Adrenal gland (tissue), 12 donors: ENCODE measurements around the gene PRR16. TPM values are rescaled to one million over a fixed set of nuclear protein-coding genes. Genes with fewer than 3 reads are reported as not detected.

Experiments used
- DNase-seq, 7 donors: peaks; one replicate each; pipeline ENCODE4 v3.0.0-alpha.2; 2019 to 2020
- H3K27ac ChIP-seq, 5 donors: fragments of 200-600 bp; sonication (generic) in 4 of 5; 1 replicate in 3 of 5; 2 replicates in 2 of 5; pipeline versions ENCODE4 v1.5.1 to v1.8.0; 2016 to 2020; ENCODE audit warnings: mild to moderate bottlenecking in 1 of 5
- H3K27me3 ChIP-seq: fragments of 200-600 bp; 2 replicates; pipeline ENCODE4 v1.8.0; 2021
- H3K36me3 ChIP-seq, 2 donors: fragments of 200-600 bp; replicated peaks in 1 of 2; 1 replicate in 1 of 2; 2 replicates in 1 of 2; pipeline versions ENCODE4 v1.5.1 to v1.8.0; 2018 to 2022
- H3K4me1 ChIP-seq, 2 donors: fragments of 200-600 bp; replicated peaks in 1 of 2; 1 replicate in 1 of 2; 2 replicates in 1 of 2; pipeline versions ENCODE4 v1.5.1 to v1.8.0; 2018 to 2021
- H3K4me3 ChIP-seq, 4 donors: fragments of 200-600 bp; sonication (generic) in 3 of 4; one replicate each; pipeline ENCODE4 v1.5.1; 2016 to 2018
- H3K9me3 ChIP-seq, 3 donors: fragments of 200-600 bp; sonication (generic) in 1 of 3; replicated peaks in 1 of 3; 1 replicate in 2 of 3; 2 replicates in 1 of 3; pipeline versions ENCODE4 v1.5.1 to v1.8.0; 2016 to 2021
- POLR2A ChIP-seq, 2 donors: fragments of 450-650 bp; IDR thresholded peaks; one replicate each; pipeline ENCODE4 v1.6.1; 2017; ENCODE audit warnings: antibody characterized with exemption in 2 of 2, mild to moderate bottlenecking in 2 of 2, moderate library complexity in 1 of 2
- WGBS, 4 donors: extraction: QIAGEN DNeasy Blood & Tissue Kit in 2 of 4; methylation state at CpG; one replicate each; pipeline versions ENCODE4 v1.1.5 to v1.1.7; 2013 to 2017; 5-methylcytosine and 5-hydroxymethylcytosine counted together
- intact Hi-C, 2 donors: fragments of 100-400 bp; cut with DNase I; formaldehyde crosslinking; loops; one replicate each; pipeline versions ENCODE4 v1.14.1 to v1.15.0; 2022 to 2023
- polyA plus RNA-seq, 3 donors: library from polyadenylated mRNA; stranded (reverse); fragments of 200-250 nt in 2 of 3; fragments of 350-450 nt in 1 of 3; fragmentation: Illumina TruSeq in 1 of 3; extraction: RNeasy Lipid Tissue Mini Kit (QIAGEN cat#74804) in 1 of 3; gene quantifications; one replicate each; pipeline ENCODE4 v1.2.3, GENCODE V29; 2013 to 2014
- total RNA-seq, 9 donors: library from RNA; depleted of rRNA in 4 of 9; stranded (reverse); fragments of >200 nt in 4 of 9; fragments of 120-200 nt in 1 of 9; fragmentation: NEBNext Ultra II Directional in 1 of 9; extraction: Animal tissue kit (Norgen Biotek cat#: 25700) in 1 of 9; gene quantifications; one replicate each; pipeline versions ENCODE4 v1.1.0 to v1.2.4, GENCODE V29; 2013 to 2023
- TF ChIP-seq, protein P1 (sequence below), 6 experiments: fragments of 450-650 bp in 4 of 6; fragments of 200-600 bp in 2 of 6; sonication (generic) in 1 of 6; IDR thresholded peaks; 1 replicate in 5 of 6; 2 replicates in 1 of 6; pipeline versions ENCODE4 v1.5.1 to v1.8.0; 2016 to 2021; ENCODE audit warnings: antibody characterized with exemption in 6 of 6, mild to moderate bottlenecking in 2 of 6, moderate library complexity in 1 of 6
- donor health status: healthy with polysubstance abuse.
- donor health status: Bipolar disorder and iron deficiency.
- donor health status: DM: yes; HTN: yes; CAD: no.
- donor health status: DM: no; HTN: no; CAD: no.
- donor health status: DM: no; HTN: no; CAD: no.
- donor health status: DM: yes; HTN: yes; CAD: no.

PRR16 gene
- total and polyA plus RNA-seq, 12 donors: 0.17 to 22.6 (median 3.0) TPM

DNA sequence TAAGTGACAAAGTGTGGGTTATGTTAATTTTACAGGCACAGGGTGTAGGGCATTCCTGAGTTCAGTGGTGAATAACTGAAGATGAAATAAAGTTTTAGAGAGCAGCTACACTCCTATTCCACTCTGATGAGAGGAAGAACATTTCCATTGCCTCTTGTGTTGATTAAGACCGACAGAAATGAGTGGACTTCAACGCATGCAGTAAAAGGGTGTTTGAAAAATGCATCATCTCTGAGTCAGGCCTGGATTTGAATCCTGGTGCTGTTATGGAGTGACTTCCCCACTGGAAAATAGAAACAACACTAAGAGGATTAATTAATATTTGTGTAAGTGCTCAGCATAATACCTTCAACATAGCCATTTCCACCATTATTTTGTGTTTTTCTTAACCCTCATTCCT lies 86.3 kb downstream of the PRR16 start:
- intact Hi-C loops: no loop called here
- Histone ChIP-seq H3K27ac (no peak overlapping the region), H3K4me3 (no peak overlapping the region), H3K9me3 (no peaks in the 10 kb centered on the region), H3K4me1 (no peaks in the 10 kb centered on the region), H3K27me3 (no peaks in the 10 kb centered on the region), H3K36me3 (no peaks in the 10 kb centered on the region)
- TF ChIP-seq POLR2A (IDR thresholded peaks at IDR 0.05): no peak
- TF ChIP-seq, protein P1, sequence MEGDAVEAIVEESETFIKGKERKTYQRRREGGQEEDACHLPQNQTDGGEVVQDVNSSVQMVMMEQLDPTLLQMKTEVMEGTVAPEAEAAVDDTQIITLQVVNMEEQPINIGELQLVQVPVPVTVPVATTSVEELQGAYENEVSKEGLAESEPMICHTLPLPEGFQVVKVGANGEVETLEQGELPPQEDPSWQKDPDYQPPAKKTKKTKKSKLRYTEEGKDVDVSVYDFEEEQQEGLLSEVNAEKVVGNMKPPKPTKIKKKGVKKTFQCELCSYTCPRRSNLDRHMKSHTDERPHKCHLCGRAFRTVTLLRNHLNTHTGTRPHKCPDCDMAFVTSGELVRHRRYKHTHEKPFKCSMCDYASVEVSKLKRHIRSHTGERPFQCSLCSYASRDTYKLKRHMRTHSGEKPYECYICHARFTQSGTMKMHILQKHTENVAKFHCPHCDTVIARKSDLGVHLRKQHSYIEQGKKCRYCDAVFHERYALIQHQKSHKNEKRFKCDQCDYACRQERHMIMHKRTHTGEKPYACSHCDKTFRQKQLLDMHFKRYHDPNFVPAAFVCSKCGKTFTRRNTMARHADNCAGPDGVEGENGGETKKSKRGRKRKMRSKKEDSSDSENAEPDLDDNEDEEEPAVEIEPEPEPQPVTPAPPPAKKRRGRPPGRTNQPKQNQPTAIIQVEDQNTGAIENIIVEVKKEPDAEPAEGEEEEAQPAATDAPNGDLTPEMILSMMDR (IDR thresholded peaks at IDR 0.05): no peak
- no peak for DNase-seq
- WGBS, 4 donors: 68 to 91% (median 87%) methylated on average over 2 of the region's 2 CpGs

DNA sequence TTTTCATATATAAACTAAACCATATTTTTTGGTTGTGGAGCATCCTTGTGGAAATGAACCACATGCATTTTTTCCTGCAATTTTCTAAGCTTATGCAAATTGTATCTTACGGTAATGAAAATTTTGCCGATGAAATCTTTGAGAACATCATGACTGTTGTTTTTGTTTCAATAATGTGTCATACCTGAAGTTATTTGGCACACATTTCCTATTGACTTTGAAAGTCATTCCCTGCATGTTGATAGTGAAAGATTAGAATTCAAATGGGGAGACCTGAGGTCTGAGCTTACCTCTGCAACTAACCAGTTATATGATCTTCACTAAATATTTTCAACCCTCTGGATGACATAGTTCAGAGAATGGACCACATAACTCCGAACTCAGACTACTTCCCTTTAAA lies 88.5 kb downstream of the PRR16 start:
- no peak for TF ChIP-seq POLR2A (IDR thresholded peaks at IDR 0.05)
- TF ChIP-seq, protein P1 (IDR thresholded peaks at IDR 0.05): no peak
- no peaks in the 10 kb centered on the region for H3K9me3 ChIP-seq
- H3K4me3 ChIP-seq: no peak overlapping the region
- DNase-seq: no peak
- H3K27me3 ChIP-seq: no peaks in the 10 kb centered on the region
- intact Hi-C loops: no loop called here
- 85 to 90% (median 87%) methylated on average over 3 of the region's 3 CpGs for WGBS, 4 donors
- no peaks in the 10 kb centered on the region for H3K4me1 ChIP-seq
- H3K27ac ChIP-seq: no peak overlapping the region
- no peaks in the 10 kb centered on the region for H3K36me3 ChIP-seq

DNA sequence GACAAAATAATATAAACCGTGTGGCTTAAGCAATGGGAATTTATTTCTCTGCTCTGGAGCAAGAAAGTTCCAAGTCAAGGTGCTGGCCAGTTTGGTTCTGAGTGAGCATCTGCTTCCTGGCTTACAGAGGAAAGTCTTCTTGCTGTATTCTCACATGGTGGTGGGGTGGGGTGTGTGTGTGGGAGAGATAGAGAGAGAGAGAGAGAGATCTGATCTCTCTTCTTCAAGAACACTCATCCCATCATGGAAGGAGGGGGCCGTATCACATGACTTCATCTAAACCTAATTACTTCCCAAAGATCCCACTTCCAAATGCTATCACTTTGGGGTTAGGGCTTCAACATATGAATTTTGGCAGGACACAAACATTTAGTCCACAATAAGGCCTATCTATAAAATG lies 91.2 kb downstream of the PRR16 start:
- no peaks in the 10 kb centered on the region for H3K4me1 ChIP-seq
- DNase-seq: no peak
- no peaks in the 10 kb centered on the region for H3K27me3 ChIP-seq
- H3K4me3 ChIP-seq: no peak overlapping the region
- H3K36me3 ChIP-seq: no peaks in the 10 kb centered on the region
- 54 to 82% (median 72%) methylated on average over 2 of the region's 2 CpGs for WGBS, 4 donors
- no peak overlapping the region for H3K27ac ChIP-seq
- TF ChIP-seq POLR2A (IDR thresholded peaks at IDR 0.05): no peak
- TF ChIP-seq, protein P1 (IDR thresholded peaks at IDR 0.05): no peak
- intact Hi-C loops: no loop called here
- no peaks in the 10 kb centered on the region for H3K9me3 ChIP-seq

DNA sequence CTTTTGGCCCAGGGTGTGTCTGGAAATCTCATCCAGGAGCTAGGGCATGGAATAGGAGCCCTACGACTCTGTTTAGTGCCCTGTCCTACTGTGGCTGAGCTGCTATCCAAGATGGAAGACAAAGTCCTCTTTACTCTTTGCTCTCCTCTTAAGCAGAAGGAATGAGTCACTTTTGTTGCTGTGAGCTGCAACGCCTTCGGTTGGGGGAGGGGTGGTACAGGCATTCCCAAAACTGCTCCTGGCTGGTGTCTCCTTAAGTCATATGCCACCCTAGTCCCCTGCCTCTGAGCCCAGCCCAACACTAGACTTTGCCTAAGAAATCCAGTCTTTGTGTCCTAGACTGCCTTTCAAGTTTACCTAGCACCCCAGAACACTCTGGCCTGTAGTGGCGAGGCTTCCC lies 99.9 kb downstream of the PRR16 start:
- Histone ChIP-seq H3K4me3 (no peak overlapping the region), H3K27ac (no peak overlapping the region), H3K27me3 (no peaks in the 10 kb centered on the region), H3K36me3 (no peaks in the 10 kb centered on the region), H3K4me1 (no peaks in the 10 kb centered on the region), H3K9me3 (no peaks in the 10 kb centered on the region)
- intact Hi-C loops: no loop called here
- no peak for TF ChIP-seq POLR2A (IDR thresholded peaks at IDR 0.05)
- TF ChIP-seq, protein P1 (IDR thresholded peaks at IDR 0.05): no peak
- no peak for DNase-seq
- WGBS, 4 donors: 67 to 87% (median 80%) methylated on average over 3 to 4 of the region's 4 CpGs
